KMS-11 (cell line): ENCODE data around the gene KRT4.

Experiments used
- H2AFZ ChIP-seq: fragments of 200-600 bp; sonication (generic); 2 replicates; pipeline ENCODE4 v1.6.1; 2016; ENCODE audit warnings: antibody characterized with exemption, mixed run types, low read depth
- H3K27ac ChIP-seq: fragments of 200-600 bp; sonication (generic); 2 replicates; pipeline ENCODE4 v1.6.1; 2016; ENCODE audit warnings: mild to moderate bottlenecking, mixed run types
- H3K27me3 ChIP-seq: fragments of 200-600 bp; sonication (generic); 2 replicates; pipeline ENCODE4 v1.6.1; 2017; ENCODE audit warnings: mild to moderate bottlenecking, low read depth, mixed run types, moderate library complexity; ENCODE audit not compliant: insufficient read depth
- H3K36me3 ChIP-seq: fragments of 200-600 bp; sonication (generic); 2 replicates; pipeline ENCODE4 v1.6.1; 2017; ENCODE audit warnings: mild to moderate bottlenecking, mixed run types; ENCODE audit not compliant: insufficient read depth
- H3K4me1 ChIP-seq: fragments of 200-600 bp; sonication (generic); 2 replicates; pipeline ENCODE4 v1.6.1; 2016; ENCODE audit warnings: mild to moderate bottlenecking, low read depth, mixed run types; ENCODE audit not compliant: poor library complexity, severe bottlenecking
- H3K4me2 ChIP-seq: fragments of 200-600 bp; sonication (generic); 2 replicates; pipeline ENCODE4 v1.7.0; 2016; ENCODE audit warnings: mild to moderate bottlenecking, mixed run types
- H3K4me3 ChIP-seq: fragments of 200-600 bp; sonication (generic); IDR thresholded peaks from 2 replicates; pipeline ENCODE4 v1.6.1; 2017; ENCODE audit warnings: low read depth, low read length, mixed read lengths; ENCODE audit not compliant: insufficient read depth
- H3K79me2 ChIP-seq: fragments of 200-600 bp; sonication (generic); 2 replicates; pipeline ENCODE4 v1.6.1; 2016; ENCODE audit warnings: low read depth, mixed run types; ENCODE audit not compliant: insufficient read depth
- H3K9ac ChIP-seq: fragments of 200-600 bp; sonication (generic); 2 replicates; pipeline ENCODE4 v1.6.1; 2016; ENCODE audit warnings: mild to moderate bottlenecking, mixed run types
- H4K20me1 ChIP-seq: fragments of 200-600 bp; sonication (generic); 2 replicates; pipeline ENCODE4 v1.6.1; 2016; ENCODE audit warnings: mild to moderate bottlenecking, mixed run types; ENCODE audit not compliant: insufficient read depth
- CTCF ChIP-seq: fragments of 200-600 bp; sonication (generic); conservative IDR thresholded peaks from 2 replicates; pipeline ENCODE4 v1.6.1; 2017; ENCODE audit warnings: low read depth, mild to moderate bottlenecking, antibody characterized with exemption, low read length, moderate library complexity, mixed read lengths

The KRT4 gene

GRCh38 chr12:52828156-52828555 is 14.2 kb upstream of the KRT4 start:
- Histone ChIP-seq H3K79me2 (no peaks in the 10 kb centered on the region), H3K36me3 (no peaks in the 10 kb centered on the region), H3K4me2 (no peak overlapping the region), H3K27ac (no peak overlapping the region), H3K27me3 (peaks cover 59% of the 10 kb centered on the region), H2AFZ (no peak overlapping the region), H3K4me1 (no peaks in the 10 kb centered on the region), H4K20me1 (no peaks in the 10 kb centered on the region), H3K9ac (no peak overlapping the region), H3K4me3 (no peak overlapping the region)
- TF ChIP-seq CTCF, result no peak

DNA sequence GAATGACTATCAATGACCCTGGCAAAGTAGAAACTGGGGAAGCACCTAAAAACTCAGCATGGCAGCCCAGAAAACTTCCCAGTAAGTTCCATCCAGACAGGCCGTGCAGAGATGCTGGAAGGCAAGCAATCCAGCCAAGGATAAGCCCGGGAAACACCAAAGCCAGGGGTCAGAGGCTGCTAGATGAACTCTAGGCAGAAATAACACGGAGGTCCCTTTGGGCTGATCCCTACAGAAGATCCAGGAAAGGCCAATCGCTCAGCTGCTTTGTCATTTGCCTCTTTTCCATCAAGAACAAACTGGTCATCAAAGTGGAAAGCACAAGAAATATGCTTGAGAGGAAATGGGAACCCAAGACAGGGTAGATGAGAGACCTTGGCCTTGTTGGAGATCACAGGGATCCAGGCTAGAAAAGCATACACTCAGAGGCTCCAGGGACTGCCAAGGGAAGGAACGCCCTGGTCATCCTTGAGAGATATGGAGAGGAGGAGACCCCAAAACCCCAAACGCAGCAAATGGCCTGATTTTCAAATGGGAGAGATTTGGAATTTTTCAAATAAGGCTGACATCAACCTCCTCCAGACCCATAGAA is 13.7 kb upstream of the KRT4 start:
- Histone ChIP-seq H2AFZ (no peak overlapping the region), H3K27ac (no peak overlapping the region), H3K4me2 (no peak overlapping the region), H3K36me3 (no peaks in the 10 kb centered on the region), H3K9ac (no peak overlapping the region), H3K4me3 (no peak overlapping the region), H3K27me3 (peaks cover 54% of the 10 kb centered on the region), H4K20me1 (no peaks in the 10 kb centered on the region), H3K79me2 (no peaks in the 10 kb centered on the region), H3K4me1 (no peaks in the 10 kb centered on the region)
- no peak for TF ChIP-seq CTCF

DNA sequence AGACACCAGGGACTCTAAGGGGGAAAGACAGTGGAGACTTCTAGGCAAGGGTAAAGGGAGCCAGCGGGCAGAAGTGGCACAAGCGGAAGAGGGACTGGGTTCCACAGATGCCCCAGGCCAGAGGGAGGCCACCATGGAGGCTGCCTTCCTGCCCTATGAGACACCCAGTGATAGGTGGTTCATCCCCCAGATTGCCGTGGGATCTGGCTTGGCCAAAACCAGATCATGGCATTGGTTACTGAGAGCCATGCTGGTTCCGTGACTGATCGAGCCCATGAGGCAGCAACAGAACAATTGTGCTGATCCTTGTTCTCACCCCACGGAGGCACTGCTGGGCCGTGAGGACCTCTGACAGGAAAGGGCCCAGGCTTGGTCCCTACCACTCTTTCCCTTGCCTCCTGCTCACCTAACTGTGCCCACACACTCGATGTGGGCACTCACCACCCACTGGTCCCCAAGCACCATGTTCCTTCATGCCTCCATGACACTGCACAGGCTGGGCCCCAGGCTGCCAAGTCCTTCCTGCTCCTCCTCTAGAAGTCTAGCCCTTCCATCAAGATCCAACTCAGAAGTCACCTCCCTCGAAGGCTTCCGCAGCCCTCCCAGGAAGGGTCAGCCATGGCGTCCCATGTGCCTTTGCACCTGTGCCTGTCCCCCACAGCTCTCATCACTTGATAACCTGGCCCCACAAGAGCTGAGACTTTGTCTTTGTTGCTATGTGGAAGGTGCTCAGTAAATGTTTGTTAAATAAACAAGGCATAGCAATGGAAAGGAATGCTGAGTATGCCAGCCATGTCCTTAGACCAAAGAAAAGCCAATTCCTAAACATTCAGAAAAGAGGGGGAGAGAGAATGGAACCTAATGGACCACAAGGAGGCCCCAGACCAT is 12.9 kb upstream of the KRT4 start:
- no peaks in the 10 kb centered on the region for H4K20me1 ChIP-seq
- H3K79me2 ChIP-seq, result no peaks in the 10 kb centered on the region
- no peak overlapping the region for H3K4me2 ChIP-seq
- no peak overlapping the region for H3K4me3 ChIP-seq
- H3K9ac ChIP-seq, result no peak overlapping the region
- peaks cover 56% of the 10 kb centered on the region for H3K27me3 ChIP-seq
- no peak for TF ChIP-seq CTCF
- no peak overlapping the region for H3K27ac ChIP-seq
- H3K36me3 ChIP-seq, result no peaks in the 10 kb centered on the region
- no peak overlapping the region for H2AFZ ChIP-seq
- no peaks in the 10 kb centered on the region for H3K4me1 ChIP-seq

GRCh38 chr12:52825961-52826360 is 12.0 kb upstream of the KRT4 start:
- no peak overlapping the region for H3K27ac ChIP-seq
- H3K9ac ChIP-seq, result no peak overlapping the region
- no peaks in the 10 kb centered on the region for H3K79me2 ChIP-seq
- no peak for TF ChIP-seq CTCF
- no peak overlapping the region for H3K4me2 ChIP-seq
- H3K4me1 ChIP-seq, result no peaks in the 10 kb centered on the region
- H3K27me3 ChIP-seq, result peaks cover 51% of the 10 kb centered on the region
- H3K36me3 ChIP-seq, result no peaks in the 10 kb centered on the region
- no peak overlapping the region for H2AFZ ChIP-seq
- H4K20me1 ChIP-seq, result no peaks in the 10 kb centered on the region
- H3K4me3 ChIP-seq, result no peak overlapping the region
